GM12801 (cell line): ENCODE results near the gene EGFL8.

Experiments
- CTCF ChIP-seq: IDR thresholded peaks from one replicate; pipeline ENCODE4 v1.5.1; 2011; ENCODE audit warnings: control low read depth; ENCODE audit not compliant: insufficient read length; ENCODE audit errors: extremely low read depth

Gene EGFL8

DNA sequence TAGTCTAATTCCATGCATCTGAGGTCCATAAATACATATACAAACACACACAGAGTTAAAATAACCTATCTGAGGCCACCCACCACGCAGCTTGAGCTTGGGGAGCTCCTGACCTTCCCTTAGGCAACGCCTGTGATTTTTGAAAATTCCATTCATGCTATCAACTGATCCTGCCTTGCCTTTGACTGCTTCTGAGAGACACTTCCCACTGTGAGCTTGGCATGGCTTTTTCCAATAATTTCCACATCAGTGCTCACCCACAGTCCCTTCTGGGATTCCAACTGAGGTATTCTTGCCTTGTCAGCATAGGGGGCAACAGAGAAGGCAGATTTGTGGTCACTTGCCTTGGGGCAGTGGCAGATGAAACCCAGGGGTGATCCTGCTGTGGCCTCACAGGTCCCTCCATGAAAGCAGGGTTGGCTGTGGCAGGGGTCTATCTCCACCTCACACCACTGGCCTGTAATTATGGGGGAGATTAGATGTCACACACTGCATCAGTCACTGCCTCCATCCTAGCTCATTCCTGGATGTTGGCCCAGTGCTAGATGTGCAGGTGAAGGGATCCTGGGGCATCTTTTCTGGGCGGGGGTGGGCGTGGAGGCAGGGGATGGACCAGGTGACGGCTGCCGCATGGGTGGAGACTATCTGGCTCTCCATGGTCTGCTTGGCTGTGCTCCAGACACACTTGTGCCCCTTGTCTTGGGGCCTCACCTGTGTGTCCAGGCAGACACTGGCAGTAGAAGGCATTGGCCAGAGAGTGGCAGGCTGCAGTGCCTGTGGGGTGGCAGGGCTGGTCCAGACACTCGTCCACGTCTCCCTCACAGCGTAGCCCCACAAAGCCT, 39.3 kb downstream of the EGFL8 start:
- TF ChIP-seq CTCF, result no peak

DNA sequence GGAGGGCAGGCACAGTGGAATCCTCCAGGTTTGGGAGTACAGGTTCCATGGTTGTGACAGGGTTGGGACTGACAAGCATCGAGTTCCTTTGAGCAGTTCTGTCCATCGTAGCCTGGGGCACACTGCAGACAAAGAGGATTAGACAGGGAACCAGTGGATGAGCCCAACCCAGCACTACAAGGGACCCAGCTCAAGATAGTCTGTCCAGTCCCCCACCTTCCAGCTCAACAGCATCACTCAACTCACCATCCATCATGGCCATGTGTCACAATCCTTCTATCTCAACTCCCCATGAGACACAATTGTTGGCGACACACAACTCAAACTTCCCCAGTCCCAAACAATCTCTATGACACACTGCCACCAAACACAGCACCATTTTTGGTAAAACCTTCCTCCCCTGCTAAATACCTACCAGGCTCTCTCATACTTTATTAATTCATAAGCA, 39.9 kb downstream of the EGFL8 start:
- TF ChIP-seq CTCF, result no peak

DNA sequence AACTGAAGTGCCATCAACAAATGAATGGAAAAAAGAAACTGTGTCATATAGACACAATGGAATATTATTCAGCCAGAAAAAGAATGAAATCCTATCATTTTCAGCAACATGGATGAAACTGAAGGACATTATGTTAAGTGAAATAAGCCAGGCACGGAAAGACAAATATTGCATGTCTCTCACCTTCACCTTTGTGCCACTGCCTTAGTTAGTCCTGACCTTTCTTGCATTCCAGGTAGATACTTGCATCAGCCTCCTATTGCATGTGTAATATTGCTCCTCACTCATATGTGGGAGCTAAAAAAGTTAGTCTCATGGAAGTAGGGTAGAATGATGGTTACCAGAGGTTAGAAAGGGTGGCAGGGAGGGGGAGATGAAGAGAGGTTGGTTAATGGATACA, 44.6 kb downstream of the EGFL8 start:
- TF ChIP-seq CTCF, result no peak

DNA sequence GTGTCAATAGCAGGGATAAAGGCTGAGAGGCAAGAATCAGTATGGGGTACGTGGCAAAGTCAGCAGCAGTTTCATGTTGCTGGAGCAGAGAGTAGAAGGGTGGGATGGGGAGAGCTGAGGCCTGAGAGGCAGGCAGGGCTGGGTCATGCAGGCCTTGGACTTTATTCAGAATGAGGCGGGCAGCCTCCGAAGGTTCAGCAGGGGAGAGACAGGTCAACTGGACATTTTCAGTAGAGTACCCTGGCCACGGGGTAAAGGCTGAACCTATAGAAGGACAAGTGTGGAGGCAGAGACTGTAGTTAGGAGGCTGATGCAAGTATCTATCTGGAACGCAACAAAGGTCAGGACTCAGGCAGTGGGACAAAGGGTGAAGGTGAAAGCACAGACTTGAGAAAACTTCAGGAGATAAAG, 45.8 kb downstream of the EGFL8 start:
- no peak for TF ChIP-seq CTCF

GRCh38 chr6:32212076-32212760, 47.8 kb downstream of the EGFL8 start:
- TF ChIP-seq CTCF, result no peak

- no peak for TF ChIP-seq CTCF
Observed at GRCh38 chr6:32213649-32214048, 49.3 kb downstream of the EGFL8 start.

GRCh38 chr6:32214126-32214525, 49.7 kb downstream of the EGFL8 start:
- TF ChIP-seq CTCF, result no peak
